Measurements from ENCODE around the gene CCDC185.

GRCh38 chr1:223358826-223359225 lies 34.4 kb upstream of the CCDC185 start:
- TF ChIP-seq EZH2 (IDR thresholded peaks at IDR 0.05; ENCODE audit: insufficient read depth, poor library complexity, severe bottlenecking) (no peak), EZH2phosphoT487 (IDR thresholded peaks at IDR 0.05; ENCODE audit: insufficient read depth, low read depth) (no peak)
